Mesendoderm (in vitro differentiated cells): ENCODE data around the gene LSG1.

Experiments
- DNase-seq: peaks from one replicate; pipeline ENCODE4 v3.0.0; 2013
- H2AK5ac ChIP-seq: 2 replicates; pipeline ENCODE4 v1.6.1; 2013; ENCODE audit warnings: low read length, inconsistent platforms
- H2BK120ac ChIP-seq: 2 replicates; pipeline ENCODE4 v1.6.1; 2013; ENCODE audit warnings: low read depth, mild to moderate bottlenecking, low read length, moderate library complexity, mixed read lengths
- H2BK15ac ChIP-seq: replicated peaks from 2 replicates; pipeline ENCODE4 v1.6.1; 2013; ENCODE audit warnings: low read depth, mild to moderate bottlenecking, moderate library complexity
- H2BK5ac ChIP-seq: 2 replicates; pipeline ENCODE4 v1.6.1; 2013; ENCODE audit warnings: low read length, inconsistent platforms
- H3K18ac ChIP-seq: 2 replicates; pipeline ENCODE4 v1.6.1; 2013; ENCODE audit warnings: mild to moderate bottlenecking, low read length, mixed read lengths
- H3K23ac ChIP-seq: one replicate; pipeline ENCODE4 v1.6.1; 2013; ENCODE audit warnings: low read length
- H3K27ac ChIP-seq: 2 replicates; pipeline ENCODE4 v1.5.1; 2013; ENCODE audit warnings: low read depth, mild to moderate bottlenecking, inconsistent platforms, low read length, moderate library complexity
- H3K27me3 ChIP-seq: 2 replicates; pipeline ENCODE4 v1.6.1; 2013; ENCODE audit warnings: low read length, control low read depth, mild to moderate bottlenecking, inconsistent platforms; ENCODE audit not compliant: insufficient read depth, poor library complexity
- H3K36me3 ChIP-seq: 2 replicates; pipeline ENCODE4 v1.6.1; 2013; ENCODE audit warnings: low read length, inconsistent platforms; ENCODE audit not compliant: control insufficient read depth, insufficient read depth
- H3K4ac ChIP-seq: one replicate; pipeline ENCODE4 v1.6.1; 2013; ENCODE audit warnings: low read depth, mild to moderate bottlenecking, low read length, moderate library complexity
- H3K4me1 ChIP-seq: 2 replicates; pipeline ENCODE4 v1.6.1; 2013; ENCODE audit warnings: low read depth, low read length, inconsistent platforms; ENCODE audit not compliant: control insufficient read depth
- H3K4me2 ChIP-seq: 2 replicates; pipeline ENCODE4 v1.6.1; 2013; ENCODE audit warnings: low read length
- H3K4me3 ChIP-seq: 2 replicates; pipeline ENCODE4 v1.5.1; 2013; ENCODE audit warnings: mild to moderate bottlenecking, low read length
- H3K56ac ChIP-seq: one replicate; pipeline ENCODE4 v1.6.1; 2013; ENCODE audit warnings: low read length
- H3K79me1 ChIP-seq: 2 replicates; pipeline ENCODE4 v1.6.1; 2013; ENCODE audit warnings: low read length, inconsistent platforms
- H3K79me2 ChIP-seq: 2 replicates; pipeline ENCODE4 v1.6.1; 2013; ENCODE audit warnings: mild to moderate bottlenecking, low read length; ENCODE audit not compliant: control insufficient read depth, insufficient read depth
- H3K9ac ChIP-seq: 2 replicates; pipeline ENCODE4 v1.6.1; 2013; ENCODE audit warnings: low read length, inconsistent platforms
- H4K5ac ChIP-seq: one replicate; pipeline ENCODE4 v1.6.1; 2013; ENCODE audit warnings: low read length
- H4K8ac ChIP-seq: one replicate; pipeline ENCODE4 v1.6.1; 2013; ENCODE audit warnings: low read depth, mild to moderate bottlenecking, control low read depth, low read length, moderate library complexity
- WGBS: extraction: QIAGEN DNeasy Blood & Tissue Kit; methylation state at CpG from one replicate; pipeline ENCODE4 v1.1.7; 2013; ENCODE audit warnings: low lambda C conversion rate, missing lambda C conversion rate; ENCODE audit not compliant: insufficient coverage; ENCODE audit errors: extremely low coverage; 5-methylcytosine and 5-hydroxymethylcytosine counted together

Gene LSG1

GRCh38 chr3:194642769-194643168 lies 29.2 kb downstream of the LSG1 start:
- no peak overlapping the region for H3K4me3 ChIP-seq
- no peaks in the 10 kb centered on the region for H3K27me3 ChIP-seq
- H2BK5ac ChIP-seq: no peak overlapping the region
- H3K56ac ChIP-seq: no peak overlapping the region
- no peaks in the 10 kb centered on the region for H3K79me2 ChIP-seq
- H3K18ac ChIP-seq: no peak overlapping the region
- H3K9ac ChIP-seq: no peak overlapping the region
- no peak overlapping the region for H2BK15ac ChIP-seq
- H3K4ac ChIP-seq: no peak overlapping the region
- no peaks in the 10 kb centered on the region for H3K4me1 ChIP-seq
- H4K5ac ChIP-seq: no peak overlapping the region
- no peak overlapping the region for H2AK5ac ChIP-seq
- H4K8ac ChIP-seq: no peak overlapping the region
- H3K79me1 ChIP-seq: no peaks in the 10 kb centered on the region
- H3K4me2 ChIP-seq: no peak overlapping the region
- no CpG with 5 or more reads among the region's 2 CpGs for WGBS
- no peak for DNase-seq
- no peak overlapping the region for H3K27ac ChIP-seq
- H3K36me3 ChIP-seq: peaks cover 5% of the 10 kb centered on the region
- H2BK120ac ChIP-seq: no peak overlapping the region
- no peak overlapping the region for H3K23ac ChIP-seq

GRCh38 chr3:194640829-194641228 lies 31.2 kb downstream of the LSG1 start:
- Histone ChIP-seq H2BK15ac (no peak overlapping the region), H3K79me1 (no peaks in the 10 kb centered on the region), H4K8ac (no peak overlapping the region), H2BK5ac (no peak overlapping the region), H3K9ac (no peak overlapping the region), H2BK120ac (no peak overlapping the region), H3K18ac (no peak overlapping the region), H2AK5ac (no peak overlapping the region), H3K27me3 (no peaks in the 10 kb centered on the region), H3K36me3 (peaks cover 3% of the 10 kb centered on the region), H3K4me1 (no peaks in the 10 kb centered on the region), H3K27ac (no peak overlapping the region), H3K4me2 (no peak overlapping the region), H3K23ac (no peak overlapping the region), H3K4me3 (no peak overlapping the region), H3K56ac (no peak overlapping the region), H4K5ac (no peak overlapping the region), H3K79me2 (no peaks in the 10 kb centered on the region), H3K4ac (no peak overlapping the region)
- WGBS: no CpG with 5 or more reads among the region's 7 CpGs
- DNase-seq: peak; percentile 62

- WGBS: no CpG with 5 or more reads among the region's 10 CpGs
These were observed 32.9 kb downstream of the LSG1 start for GRCh38 chr3:194638991-194639605.

GRCh38 chr3:194637541-194638400 lies 34.2 kb downstream of the LSG1 start:
- Histone ChIP-seq H3K23ac (no peak overlapping the region), H3K79me1 (no peaks in the 10 kb centered on the region), H4K5ac (no peak overlapping the region), H3K36me3 (no peaks in the 10 kb centered on the region), H3K9ac (no peak overlapping the region), H3K18ac (no peak overlapping the region), H2BK120ac (no peak overlapping the region), H2BK5ac (no peak overlapping the region), H2AK5ac (no peak overlapping the region), H3K4me1 (no peaks in the 10 kb centered on the region), H3K4me2 (no peak overlapping the region), H3K4me3 (no peak overlapping the region), H3K79me2 (no peaks in the 10 kb centered on the region), H2BK15ac (no peak overlapping the region), H3K56ac (no peak overlapping the region), H3K27ac (no peak overlapping the region), H3K27me3 (no peaks in the 10 kb centered on the region), H4K8ac (no peak overlapping the region), H3K4ac (no peak overlapping the region)
- no CpG with 5 or more reads among the region's 22 CpGs for WGBS
- no peak for DNase-seq

More at GRCh38 chr3:194638991-194639605, 32.9 kb downstream of the LSG1 start:
- Histone ChIP-seq H3K79me1 (no peaks in the 10 kb centered on the region), H3K36me3 (peaks cover 1% of the 10 kb centered on the region), H3K27ac (no peak overlapping the region), H2BK15ac (no peak overlapping the region), H2BK5ac (no peak overlapping the region), H3K4me3 (no peak overlapping the region), H3K56ac (no peak overlapping the region), H2BK120ac (no peak overlapping the region), H3K9ac (no peak overlapping the region), H3K27me3 (no peaks in the 10 kb centered on the region), H3K4ac (no peak overlapping the region), H3K23ac (no peak overlapping the region), H3K79me2 (no peaks in the 10 kb centered on the region), H2AK5ac (no peak overlapping the region), H3K4me1 (no peaks in the 10 kb centered on the region), H4K8ac (no peak overlapping the region), H3K18ac (no peak overlapping the region), H3K4me2 (no peak overlapping the region), H4K5ac (no peak overlapping the region)
- no peak for DNase-seq

GRCh38 chr3:194637066-194637465 lies 34.9 kb downstream of the LSG1 start:
- H2BK120ac ChIP-seq: no peak overlapping the region
- DNase-seq: peak; percentile 52
- H2AK5ac ChIP-seq: no peak overlapping the region
- no peak overlapping the region for H3K27ac ChIP-seq
- no peak overlapping the region for H3K9ac ChIP-seq
- H3K23ac ChIP-seq: no peak overlapping the region
- no peak overlapping the region for H3K4ac ChIP-seq
- no peaks in the 10 kb centered on the region for H3K27me3 ChIP-seq
- no peak overlapping the region for H3K56ac ChIP-seq
- no peak overlapping the region for H4K5ac ChIP-seq
- no peaks in the 10 kb centered on the region for H3K79me2 ChIP-seq
- H4K8ac ChIP-seq: no peak overlapping the region
- H2BK15ac ChIP-seq: no peak overlapping the region
- no CpG with 5 or more reads among the region's 3 CpGs for WGBS
- H3K18ac ChIP-seq: no peak overlapping the region
- no peaks in the 10 kb centered on the region for H3K4me1 ChIP-seq
- H3K79me1 ChIP-seq: no peaks in the 10 kb centered on the region
- H3K4me2 ChIP-seq: no peak overlapping the region
- no peaks in the 10 kb centered on the region for H3K36me3 ChIP-seq
- H2BK5ac ChIP-seq: no peak overlapping the region
- no peak overlapping the region for H3K4me3 ChIP-seq
